ENCODE data around the gene ADPRHL1. TPM values are rescaled to one million over a fixed set of nuclear protein-coding genes. Genes with fewer than 3 reads are reported as not detected.

ADPRHL1 gene
- total RNA-seq, 1 donor from 2014 or later = 20.7 TPM

DNA sequence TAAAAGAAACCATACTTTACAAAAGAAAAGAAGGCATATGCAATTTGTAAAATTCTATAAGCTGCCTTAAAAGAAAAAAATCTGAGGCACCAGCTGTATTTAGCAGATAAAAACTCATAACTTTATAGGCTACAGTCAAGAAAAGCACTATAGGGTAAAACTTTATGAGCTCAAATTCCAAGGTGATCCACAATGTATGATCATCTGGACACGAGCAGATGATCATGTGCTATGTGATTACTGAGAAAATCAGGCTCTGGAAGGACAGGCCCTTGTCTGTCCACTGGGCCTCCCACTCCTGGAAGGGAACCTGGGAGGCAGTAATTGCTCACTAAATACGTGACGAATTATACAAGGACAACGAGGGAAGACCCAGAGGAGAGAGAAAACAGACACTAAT lies 96.7 kb downstream of the ADPRHL1 start:
- no peak for DNase-seq
- Mint-ChIP-seq H3K27ac (ENCODE audit: unreplicated experiment) (no peak overlapping the region), H3K4me1 (ENCODE audit: low read depth, unreplicated experiment) (peaks cover 5% of the 10 kb centered on the region), H3K27me3 (ENCODE audit: unreplicated experiment) (no peaks in the 10 kb centered on the region), H3K9me3 (ENCODE audit: unreplicated experiment) (peaks cover 1% of the 10 kb centered on the region), H3K4me3 (ENCODE audit: unreplicated experiment) (no peak overlapping the region), H3K36me3 (ENCODE audit: unreplicated experiment) (no peaks in the 10 kb centered on the region)
- TF ChIP-seq, protein P1, sequence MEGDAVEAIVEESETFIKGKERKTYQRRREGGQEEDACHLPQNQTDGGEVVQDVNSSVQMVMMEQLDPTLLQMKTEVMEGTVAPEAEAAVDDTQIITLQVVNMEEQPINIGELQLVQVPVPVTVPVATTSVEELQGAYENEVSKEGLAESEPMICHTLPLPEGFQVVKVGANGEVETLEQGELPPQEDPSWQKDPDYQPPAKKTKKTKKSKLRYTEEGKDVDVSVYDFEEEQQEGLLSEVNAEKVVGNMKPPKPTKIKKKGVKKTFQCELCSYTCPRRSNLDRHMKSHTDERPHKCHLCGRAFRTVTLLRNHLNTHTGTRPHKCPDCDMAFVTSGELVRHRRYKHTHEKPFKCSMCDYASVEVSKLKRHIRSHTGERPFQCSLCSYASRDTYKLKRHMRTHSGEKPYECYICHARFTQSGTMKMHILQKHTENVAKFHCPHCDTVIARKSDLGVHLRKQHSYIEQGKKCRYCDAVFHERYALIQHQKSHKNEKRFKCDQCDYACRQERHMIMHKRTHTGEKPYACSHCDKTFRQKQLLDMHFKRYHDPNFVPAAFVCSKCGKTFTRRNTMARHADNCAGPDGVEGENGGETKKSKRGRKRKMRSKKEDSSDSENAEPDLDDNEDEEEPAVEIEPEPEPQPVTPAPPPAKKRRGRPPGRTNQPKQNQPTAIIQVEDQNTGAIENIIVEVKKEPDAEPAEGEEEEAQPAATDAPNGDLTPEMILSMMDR (IDR thresholded peaks at IDR 0.05; ENCODE audit: partially characterized antibody, unreplicated experiment) = no peak

DNA sequence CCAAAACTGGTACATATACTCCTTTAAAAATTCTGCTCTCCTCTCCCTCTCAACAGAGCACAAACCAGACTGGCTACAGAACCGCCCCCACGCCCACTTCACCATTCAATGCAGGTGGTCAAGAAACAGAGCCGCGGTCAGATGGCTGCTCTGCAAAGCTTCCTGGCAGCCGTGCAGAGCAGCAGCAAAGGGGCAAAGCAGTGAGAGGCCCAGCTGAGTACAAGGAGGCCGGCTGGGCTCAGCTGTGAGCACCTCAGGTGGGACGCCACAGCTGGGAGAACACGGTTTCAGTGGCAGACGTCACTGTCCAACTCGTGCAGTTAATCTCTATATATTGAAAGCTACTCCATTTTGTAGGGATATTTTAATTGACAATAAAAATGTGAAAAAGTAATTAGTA lies 97.7 kb downstream of the ADPRHL1 start:
- TF ChIP-seq, protein P1 (IDR thresholded peaks at IDR 0.05; ENCODE audit: partially characterized antibody, unreplicated experiment) = no peak
- no peak overlapping the region for H3K27ac Mint-ChIP-seq (ENCODE audit: unreplicated experiment)
- H3K4me3 Mint-ChIP-seq (ENCODE audit: unreplicated experiment) = no peak overlapping the region
- H3K4me1 Mint-ChIP-seq (ENCODE audit: low read depth, unreplicated experiment) = peaks cover 5% of the 10 kb centered on the region
- H3K9me3 Mint-ChIP-seq (ENCODE audit: unreplicated experiment) = peaks cover 1% of the 10 kb centered on the region
- no peaks in the 10 kb centered on the region for H3K27me3 Mint-ChIP-seq (ENCODE audit: unreplicated experiment)
- no peak for DNase-seq
- H3K36me3 Mint-ChIP-seq (ENCODE audit: unreplicated experiment) = no peaks in the 10 kb centered on the region

DNA sequence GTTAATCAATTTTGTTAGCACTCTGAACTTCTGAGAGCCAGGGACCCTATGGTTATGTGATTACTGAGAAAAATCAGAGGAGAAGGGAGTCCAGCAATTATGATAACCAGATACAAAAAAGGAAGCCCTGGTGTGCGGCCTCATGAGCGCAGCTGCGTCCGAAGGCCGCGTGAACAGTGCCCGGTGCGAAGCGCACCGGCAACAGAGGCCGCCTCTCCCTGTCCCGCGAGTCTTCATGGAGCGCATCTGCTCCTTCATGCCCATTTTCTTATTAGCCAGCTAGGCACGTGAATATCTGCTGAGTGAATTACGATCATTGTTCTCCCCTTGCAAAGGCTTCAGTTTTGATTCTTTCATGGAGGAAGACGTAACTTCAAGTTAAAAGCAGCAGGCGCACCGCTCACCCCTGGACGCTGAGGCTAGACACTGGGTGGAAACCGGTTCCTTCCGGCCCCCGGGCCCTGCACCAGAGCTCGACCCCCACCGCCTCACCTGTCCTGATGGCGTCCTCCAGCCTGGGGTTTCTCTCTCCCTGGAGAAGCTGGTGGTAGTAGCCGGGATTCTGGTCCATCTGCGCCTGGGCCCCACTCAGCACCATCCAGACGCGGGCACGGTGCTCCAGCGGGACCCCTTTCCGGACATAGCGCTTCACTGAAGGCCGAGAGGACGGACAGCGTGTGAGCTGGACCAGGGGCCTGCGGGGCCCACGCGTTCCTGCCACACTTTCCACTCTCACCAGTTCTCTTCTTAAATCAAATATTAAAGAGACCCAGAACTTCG lies 98.3 kb downstream of the ADPRHL1 start:
- Mint-ChIP-seq H3K4me3 (ENCODE audit: unreplicated experiment) (no peak overlapping the region), H3K27me3 (ENCODE audit: unreplicated experiment) (peaks cover 2% of the 10 kb centered on the region), H3K36me3 (ENCODE audit: unreplicated experiment) (no peaks in the 10 kb centered on the region), H3K4me1 (ENCODE audit: low read depth, unreplicated experiment) (peaks cover 5% of the 10 kb centered on the region), H3K9me3 (ENCODE audit: unreplicated experiment) (peaks cover 1% of the 10 kb centered on the region), H3K27ac (ENCODE audit: unreplicated experiment) (no peak overlapping the region)
- no peak for DNase-seq
- TF ChIP-seq, protein P1 (IDR thresholded peaks at IDR 0.05; ENCODE audit: partially characterized antibody, unreplicated experiment) = no peak

DNA sequence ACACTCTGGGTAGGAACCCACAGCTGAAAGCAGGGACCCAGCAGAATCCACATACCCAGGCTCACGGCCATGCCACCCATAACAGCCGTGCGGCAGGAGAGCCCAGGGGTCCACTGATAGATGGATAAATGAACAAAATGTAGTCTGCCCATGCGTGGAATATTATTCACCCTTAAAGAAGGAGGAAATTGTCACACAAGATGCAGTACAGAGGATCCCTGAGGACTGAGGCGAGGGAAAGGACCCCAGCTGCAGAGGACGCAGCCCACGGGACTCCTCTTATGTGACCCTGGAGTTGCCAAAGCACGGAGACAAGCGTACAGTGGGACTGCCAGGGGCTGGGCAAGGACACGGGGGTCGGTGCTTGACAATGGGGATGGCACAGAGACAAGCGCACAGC lies 100.0 kb downstream of the ADPRHL1 start:
- Mint-ChIP-seq H3K9me3 (ENCODE audit: unreplicated experiment) (peaks cover 3% of the 10 kb centered on the region), H3K4me3 (ENCODE audit: unreplicated experiment) (no peak overlapping the region), H3K27ac (ENCODE audit: unreplicated experiment) (no peak overlapping the region), H3K4me1 (ENCODE audit: low read depth, unreplicated experiment) (peaks cover 5% of the 10 kb centered on the region), H3K27me3 (ENCODE audit: unreplicated experiment) (peaks cover 2% of the 10 kb centered on the region), H3K36me3 (ENCODE audit: unreplicated experiment) (no peaks in the 10 kb centered on the region)
- no peak for DNase-seq
- TF ChIP-seq, protein P1 (IDR thresholded peaks at IDR 0.05; ENCODE audit: partially characterized antibody, unreplicated experiment) = no peak

DNA sequence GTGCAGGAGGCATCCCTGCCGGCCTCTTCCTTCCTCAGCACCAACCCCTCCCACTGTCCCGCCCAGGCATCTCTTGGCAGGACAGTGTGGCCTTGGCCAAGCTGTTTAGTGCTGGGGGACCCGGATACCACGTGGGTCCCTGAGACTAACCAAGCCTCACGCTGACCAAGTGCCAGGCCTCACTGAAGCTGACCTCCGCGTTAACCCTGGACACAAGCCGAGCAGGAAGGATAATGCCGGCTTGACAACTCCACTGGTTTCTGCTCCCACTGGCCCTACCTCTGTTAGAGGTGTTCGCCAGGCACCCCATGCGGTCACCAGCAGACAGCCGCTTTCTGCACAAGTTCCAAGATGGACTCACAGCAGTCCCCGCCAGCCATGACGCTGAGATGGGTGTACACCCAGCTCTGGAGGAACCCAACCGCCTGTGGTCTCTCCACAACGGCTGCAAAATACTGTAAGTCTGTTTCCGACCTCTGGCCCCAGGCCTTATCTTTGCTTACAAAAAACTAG lies 101.7 kb downstream of the ADPRHL1 start:
- DNase-seq = no peak
- Mint-ChIP-seq H3K36me3 (ENCODE audit: unreplicated experiment) (no peaks in the 10 kb centered on the region), H3K4me1 (ENCODE audit: low read depth, unreplicated experiment) (peaks cover 5% of the 10 kb centered on the region), H3K27ac (ENCODE audit: unreplicated experiment) (no peak overlapping the region), H3K27me3 (ENCODE audit: unreplicated experiment) (peaks cover 5% of the 10 kb centered on the region), H3K4me3 (ENCODE audit: unreplicated experiment) (no peak overlapping the region), H3K9me3 (ENCODE audit: unreplicated experiment) (peaks cover 6% of the 10 kb centered on the region)
- TF ChIP-seq, protein P1 (IDR thresholded peaks at IDR 0.05; ENCODE audit: partially characterized antibody, unreplicated experiment) = no peak
